Muscle of back (tissue), 10 donors: ENCODE measurements around the gene CYP17A1. TPM values are rescaled to one million over a fixed set of nuclear protein-coding genes. Genes with fewer than 3 reads are reported as not detected.

Experiments used
- polyA plus RNA-seq, 10 donors: library from polyadenylated mRNA; unstranded; fragments of 120-200 nt; gene quantifications; one replicate each; pipeline ENCODE4 v1.2.1, GENCODE V29; 2013; ENCODE audit not compliant: insufficient read length in 10 of 10

CYP17A1 gene
- polyA plus RNA-seq, 10 donors: 0.15 to 3.6 (median 1.1) TPM

Other genes starting within 250 kb of the CYP17A1 start
- gene TRIM8, start 192.9 kb downstream of the CYP17A1 start, polyA plus RNA-seq: 10 to 100 TPM; 67.0 to 87.1 (median 74.8) TPM
- gene ARL3, start 123.0 kb downstream of the CYP17A1 start, polyA plus RNA-seq: 10 to 100 TPM; 11.3 to 15.8 (median 13.3) TPM
- 1 to 10 TPM; 3.9 to 9.8 (median 5.1) TPM for gene SFXN2, start 122.8 kb downstream of the CYP17A1 start, polyA plus RNA-seq
- gene WBP1L, start 93.5 kb downstream of the CYP17A1 start, polyA plus RNA-seq: 10 to 100 TPM; 33.3 to 51.4 (median 42.2) TPM
- 10 to 100 TPM; 21.6 to 31.5 (median 27.4) TPM for gene BORCS7, start 16.8 kb upstream of the CYP17A1 start, polyA plus RNA-seq
- gene AS3MT, start 32.1 kb upstream of the CYP17A1 start, polyA plus RNA-seq: 10 to 100 TPM in 4 of 10 donors, 1 to 10 TPM in 6; 5.2 to 13.4 (median 9.1) TPM
- gene CNNM2, start 80.9 kb upstream of the CYP17A1 start, polyA plus RNA-seq: 1 to 10 TPM; 2.2 to 3.7 (median 3.1) TPM